ENCODE data around the gene SSUH2.
"Not testable (repeated sequence)": the region's sequence is repeated elsewhere in the genome, so short reads cannot be mapped to it uniquely, and the experiment has no call there.

The SSUH2 gene, protein sequence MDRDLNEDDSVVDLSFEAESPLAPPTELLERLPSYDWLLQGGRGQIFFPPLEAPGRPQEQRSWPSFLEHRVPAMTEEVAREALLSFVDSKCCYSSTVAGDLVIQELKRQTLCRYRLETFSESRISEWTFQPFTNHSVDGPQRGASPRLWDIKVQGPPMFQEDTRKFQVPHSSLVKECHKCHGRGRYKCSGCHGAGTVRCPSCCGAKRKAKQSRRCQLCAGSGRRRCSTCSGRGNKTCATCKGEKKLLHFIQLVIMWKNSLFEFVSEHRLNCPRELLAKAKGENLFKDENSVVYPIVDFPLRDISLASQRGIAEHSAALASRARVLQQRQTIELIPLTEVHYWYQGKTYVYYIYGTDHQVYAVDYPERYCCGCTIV

GRCh38 chr3:8644748-8645390, at the start of gene SSUH2:
SSUH2 (minus strand) TSS chr3:8644798; CDS start chr3:8644758, 40 bp downstream.
- no peak for DNase-seq

DNA sequence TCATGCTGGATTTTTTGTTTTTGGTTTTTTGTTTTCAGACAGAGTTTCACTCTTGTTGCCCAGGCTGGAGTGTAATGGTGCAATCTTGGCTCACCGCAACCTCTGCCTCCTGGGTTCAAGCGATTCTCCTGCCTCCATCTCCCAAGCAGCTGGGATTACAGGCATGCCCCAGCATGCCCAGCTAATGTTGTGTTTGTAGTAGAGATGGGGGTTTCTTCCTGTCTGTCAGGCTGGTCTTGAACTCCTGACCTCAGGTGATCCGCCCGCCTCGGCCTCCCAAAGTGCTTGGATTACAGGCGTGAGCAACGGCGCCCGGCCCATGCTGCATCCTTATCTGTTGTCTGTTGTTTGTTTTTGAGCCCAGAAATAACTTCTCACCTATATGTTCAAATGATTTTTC, 46.7 kb upstream of the SSUH2 start:
- not testable (repeated sequence) for DNase-seq

- DNase-seq, result not testable (repeated sequence)
Observed at GRCh38 chr3:8684992-8685391, 40.4 kb upstream of the SSUH2 start.

- not testable (repeated sequence) for DNase-seq
Observed at GRCh38 chr3:8682850-8683574, 38.4 kb upstream of the SSUH2 start.

DNA sequence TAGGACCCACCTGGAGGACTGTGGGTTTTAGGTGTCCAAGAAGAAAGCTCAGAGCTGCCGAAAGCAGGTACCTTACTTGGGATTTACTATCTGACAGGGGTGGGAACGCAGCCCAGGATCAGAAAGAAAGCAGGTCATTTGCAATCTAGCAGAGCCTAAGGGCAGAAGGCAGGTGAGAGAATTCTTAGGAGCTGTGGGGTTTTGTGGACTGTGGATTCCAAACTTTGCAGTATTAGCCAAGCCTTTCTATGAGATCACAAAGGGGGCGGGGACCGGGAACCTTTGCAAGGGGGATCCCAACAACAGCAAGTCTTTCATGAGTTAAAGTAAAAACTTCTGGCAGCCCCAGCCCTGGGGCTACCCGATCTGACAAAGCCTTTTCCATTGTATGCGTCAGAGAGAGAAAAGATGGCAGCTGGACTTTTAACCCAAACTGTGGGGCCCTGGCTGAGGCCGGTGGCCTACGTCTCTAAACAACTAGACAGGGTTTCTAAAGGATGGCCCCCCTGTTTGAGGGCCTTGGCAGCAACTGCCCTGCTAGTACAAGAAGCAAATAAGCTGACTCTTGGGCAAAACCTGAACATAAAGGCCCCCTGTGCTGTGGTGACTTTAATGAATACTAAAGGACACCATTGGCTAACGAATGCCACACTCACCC, 37.4 kb upstream of the SSUH2 start:
- not testable (repeated sequence) for DNase-seq

GRCh38 chr3:8681349-8681748, 36.8 kb upstream of the SSUH2 start:
- no peak for DNase-seq

GRCh38 chr3:8679817-8680553, 35.4 kb upstream of the SSUH2 start:
- peak in 1 of 2 experiments; percentile 20 for DNase-seq

- DNase-seq, result no peak
Observed at GRCh38 chr3:8678751-8679150, 34.2 kb upstream of the SSUH2 start.

DNA sequence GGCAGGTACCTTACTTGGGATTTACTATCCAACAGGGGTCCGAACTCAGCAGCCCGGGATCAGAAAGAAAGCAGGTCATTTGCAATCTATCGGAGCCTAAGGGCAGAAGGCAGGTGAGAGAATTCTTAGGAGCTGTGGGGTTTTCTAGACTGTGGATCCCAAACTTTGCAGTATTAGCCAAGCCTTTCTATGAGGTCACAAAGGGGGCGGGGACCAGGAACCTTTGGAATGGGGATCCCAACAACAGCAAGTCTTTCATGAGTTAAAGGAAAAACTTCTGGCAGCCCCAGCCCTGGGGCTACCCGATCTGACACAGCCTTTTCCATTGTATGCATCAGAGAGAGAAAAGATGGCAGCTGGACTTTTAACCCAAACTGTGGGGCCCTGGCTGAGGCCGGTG, 32.7 kb upstream of the SSUH2 start:
- DNase-seq, result not testable (repeated sequence)

GRCh38 chr3:8675591-8675990, 31.0 kb upstream of the SSUH2 start:
- DNase-seq, result not testable (repeated sequence)

GRCh38 chr3:8673083-8673737, 28.6 kb upstream of the SSUH2 start:
- DNase-seq, result no peak

DNA sequence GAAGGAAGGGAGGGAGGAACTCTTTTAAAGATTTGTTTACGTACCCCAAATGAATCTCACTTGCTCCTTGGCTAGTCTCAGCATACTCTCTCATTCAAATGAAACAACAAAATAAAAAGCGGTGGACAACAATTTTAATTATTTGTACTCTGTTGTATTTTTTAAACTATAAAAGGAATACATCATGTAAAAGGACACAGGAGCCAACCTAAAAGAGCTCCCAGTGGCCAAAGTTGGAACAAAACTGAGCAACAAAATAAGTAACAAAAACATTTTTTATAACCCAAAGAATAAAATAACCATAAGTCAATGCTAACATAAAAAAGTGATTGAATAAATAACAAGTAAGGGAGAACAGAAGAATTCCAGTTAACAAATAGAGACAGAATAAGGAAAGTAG, 24.4 kb upstream of the SSUH2 start:
- DNase-seq, result no peak

DNA sequence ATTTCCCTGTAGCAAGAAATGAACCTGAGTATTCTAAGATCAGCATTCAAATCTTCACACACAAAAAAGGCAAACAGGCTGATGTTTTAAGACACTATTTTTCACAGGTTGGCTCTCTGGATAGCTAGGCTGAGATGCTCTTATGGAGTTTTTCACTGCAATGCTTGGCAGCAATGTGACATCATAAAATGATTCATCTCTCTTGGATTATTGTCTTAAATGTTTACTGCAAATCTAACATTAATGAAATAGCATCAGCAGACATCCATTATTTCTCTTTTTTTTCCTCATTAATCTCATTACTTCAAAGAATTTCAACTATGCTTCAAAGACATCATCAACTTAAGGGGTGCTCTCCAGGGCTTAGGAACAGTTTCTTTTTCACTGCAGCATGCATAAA, 23.6 kb upstream of the SSUH2 start:
- DNase-seq, result no peak

DNA sequence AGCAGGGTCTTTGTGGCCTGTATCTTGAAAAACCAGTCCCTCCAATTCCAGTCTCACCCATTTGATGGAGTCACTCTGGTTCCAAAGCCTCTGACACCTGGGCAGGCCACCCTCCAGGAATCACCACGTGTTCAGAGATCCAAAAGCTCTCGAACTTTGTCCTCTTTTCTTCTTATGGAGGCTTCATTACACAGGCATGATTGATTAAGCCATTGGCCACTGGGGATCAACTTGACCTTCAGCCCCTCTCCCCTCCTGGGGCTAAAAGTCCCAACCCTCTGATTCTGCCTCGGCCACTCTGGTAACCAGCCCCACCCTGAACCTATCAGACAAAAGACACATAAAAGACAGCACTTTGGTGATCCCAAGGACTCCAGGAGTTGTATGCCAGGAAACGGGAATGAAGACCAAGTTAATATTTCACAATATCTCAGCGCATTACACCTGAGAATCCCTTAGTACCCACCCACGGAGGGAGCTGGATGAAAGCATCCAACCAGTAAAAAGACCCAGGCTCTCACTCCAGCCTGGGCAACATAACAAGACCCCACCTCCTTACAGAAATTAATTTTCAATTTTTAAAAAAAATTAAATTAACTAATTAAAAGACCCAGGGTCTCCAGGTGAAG, 23.0 kb upstream of the SSUH2 start:
- no peak for DNase-seq

GRCh38 chr3:8665407-8665896, 20.9 kb upstream of the SSUH2 start:
- DNase-seq, result no peak

DNA sequence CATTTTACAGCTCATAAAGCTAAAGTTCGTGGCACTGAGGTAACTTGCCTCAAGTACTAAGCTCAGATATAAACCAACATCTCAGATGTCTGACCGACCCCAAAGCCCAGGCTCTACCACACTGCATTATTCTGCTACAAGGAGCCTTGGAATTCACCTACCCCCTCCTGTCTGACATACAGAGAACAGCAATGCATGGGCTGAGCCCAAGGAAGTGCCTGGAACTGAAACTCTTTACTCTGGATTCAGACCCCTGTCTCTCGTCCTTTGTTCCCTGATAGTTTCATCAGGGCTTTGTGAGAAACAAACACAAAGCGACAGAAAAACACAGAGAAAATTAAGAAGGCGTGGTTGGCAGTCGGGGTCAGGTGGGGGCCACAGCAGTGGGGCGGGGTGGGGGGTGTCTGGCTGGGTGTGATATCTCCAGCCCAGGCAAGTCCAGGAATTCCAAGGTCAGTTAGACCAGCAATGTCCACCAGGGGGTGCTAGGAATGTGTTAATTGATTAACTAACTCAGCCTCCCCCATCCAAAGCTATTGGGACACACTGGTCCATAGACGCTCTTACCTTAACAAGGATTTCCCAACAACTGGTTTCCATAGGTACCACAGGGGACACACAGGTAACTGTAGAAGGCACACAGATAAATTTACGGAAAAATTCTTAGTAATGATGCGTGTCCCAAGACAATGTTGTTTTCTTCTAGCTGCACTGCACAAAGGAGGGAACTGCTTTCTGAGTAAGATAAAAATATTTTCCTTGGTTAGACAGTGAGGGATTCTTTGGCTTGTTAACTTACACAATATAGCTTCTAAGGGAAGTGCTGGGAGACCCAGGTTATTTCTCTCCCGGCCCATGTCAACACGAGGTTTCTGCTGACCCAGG, 18.8 kb upstream of the SSUH2 start:
- DNase-seq, result peak; percentile 75

- DNase-seq, result peak in 1 of 2 experiments; percentile 21
Observed at GRCh38 chr3:8662594-8662993, 18.0 kb upstream of the SSUH2 start.

DNA sequence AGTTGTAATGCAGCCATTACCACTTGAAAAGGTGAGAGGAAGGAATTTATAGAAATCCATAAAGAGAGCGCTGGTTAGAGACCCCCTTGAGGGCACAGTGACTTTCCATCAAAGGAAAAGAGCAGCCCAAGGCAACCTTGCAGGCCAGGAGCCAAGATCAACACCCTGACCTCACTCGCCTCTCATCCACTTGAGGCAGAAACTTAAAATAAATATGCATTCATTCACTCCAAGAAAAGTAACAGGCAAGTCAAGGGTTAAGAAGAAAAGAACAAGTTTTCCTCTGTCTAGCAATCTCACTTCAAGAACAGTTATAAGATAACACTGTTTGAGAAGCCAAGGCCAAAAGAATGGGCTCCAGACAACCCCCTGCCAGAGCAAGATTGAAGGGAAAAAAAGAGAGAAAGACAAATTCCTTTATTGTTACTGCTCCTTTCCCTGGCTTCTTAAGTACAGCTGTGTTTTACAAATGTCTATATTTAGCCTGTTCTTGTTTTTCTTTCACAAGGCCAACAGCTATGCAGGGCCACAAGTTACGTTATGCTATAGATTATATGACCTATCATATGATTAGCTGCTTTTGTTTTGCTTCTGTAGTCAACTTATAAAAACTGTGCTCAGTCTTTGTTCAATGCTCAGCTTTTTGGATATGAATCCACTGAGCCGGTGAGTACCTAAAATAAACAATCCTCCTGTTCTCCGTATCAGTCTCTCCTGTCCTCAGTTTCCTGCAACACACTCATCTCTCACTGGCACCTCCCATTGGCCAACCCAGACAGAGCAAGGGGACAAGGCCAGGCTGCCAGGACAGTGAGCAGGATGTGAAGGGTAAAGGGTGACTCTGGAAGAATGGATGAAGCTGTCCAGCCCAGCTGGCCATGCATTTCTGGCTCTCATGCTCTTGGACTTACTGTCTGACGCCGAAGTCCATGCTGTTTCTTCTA, 15.8 kb upstream of the SSUH2 start:
- DNase-seq, result no peak

DNA sequence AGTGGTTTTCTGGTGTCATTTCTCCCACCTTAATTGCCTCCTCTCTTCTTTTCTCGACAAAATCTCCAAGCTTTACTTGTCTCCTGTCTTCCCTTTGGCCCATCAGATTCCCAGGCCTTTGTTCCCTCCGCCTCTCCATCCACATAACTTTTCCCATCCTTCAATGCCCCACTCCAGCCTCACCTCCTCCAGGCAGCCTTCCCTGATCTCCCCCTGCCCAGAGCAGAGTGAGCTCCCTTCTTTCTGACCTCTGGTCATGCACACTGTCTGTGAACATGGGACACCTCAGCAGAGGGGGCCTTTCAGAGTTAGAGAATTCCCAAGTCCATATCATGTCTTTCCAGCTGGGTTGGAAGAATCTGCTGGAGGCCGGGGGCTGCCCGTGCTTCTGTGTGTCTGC, 14.6 kb upstream of the SSUH2 start:
- DNase-seq, result no peak
